ENCODE results near the gene VAX1. TPM values are rescaled to one million over a fixed set of nuclear protein-coding genes. Genes with fewer than 3 reads are reported as not detected.
A peak's percentile ranks its signal among the peaks of the same experiment; 100 is the strongest.
"Not testable (repeated sequence)": the region's sequence is repeated elsewhere in the genome, so short reads cannot be mapped to it uniquely, and the experiment has no call there.

The VAX1 gene
- polyA plus RNA-seq, 1 experiment, result not detected

GRCh38 chr10:117131376-117132327 is 6.4 kb downstream of the VAX1 start:
- POLR2A ChIA-PET, result no interaction called here
- H3K27me3 ChIP-seq (ENCODE audit: control insufficient read depth, insufficient read depth, low read length), result peaks cover 72% of the 10 kb centered on the region
- TF ChIP-seq, protein P1, sequence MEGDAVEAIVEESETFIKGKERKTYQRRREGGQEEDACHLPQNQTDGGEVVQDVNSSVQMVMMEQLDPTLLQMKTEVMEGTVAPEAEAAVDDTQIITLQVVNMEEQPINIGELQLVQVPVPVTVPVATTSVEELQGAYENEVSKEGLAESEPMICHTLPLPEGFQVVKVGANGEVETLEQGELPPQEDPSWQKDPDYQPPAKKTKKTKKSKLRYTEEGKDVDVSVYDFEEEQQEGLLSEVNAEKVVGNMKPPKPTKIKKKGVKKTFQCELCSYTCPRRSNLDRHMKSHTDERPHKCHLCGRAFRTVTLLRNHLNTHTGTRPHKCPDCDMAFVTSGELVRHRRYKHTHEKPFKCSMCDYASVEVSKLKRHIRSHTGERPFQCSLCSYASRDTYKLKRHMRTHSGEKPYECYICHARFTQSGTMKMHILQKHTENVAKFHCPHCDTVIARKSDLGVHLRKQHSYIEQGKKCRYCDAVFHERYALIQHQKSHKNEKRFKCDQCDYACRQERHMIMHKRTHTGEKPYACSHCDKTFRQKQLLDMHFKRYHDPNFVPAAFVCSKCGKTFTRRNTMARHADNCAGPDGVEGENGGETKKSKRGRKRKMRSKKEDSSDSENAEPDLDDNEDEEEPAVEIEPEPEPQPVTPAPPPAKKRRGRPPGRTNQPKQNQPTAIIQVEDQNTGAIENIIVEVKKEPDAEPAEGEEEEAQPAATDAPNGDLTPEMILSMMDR (IDR thresholded peaks at IDR 0.05; ENCODE audit: low read depth, low read length), result no peak
- DNase-seq (ENCODE audit: low read depth, low spot score), result no peak
- H3K4me3 ChIP-seq (ENCODE audit: low read depth, low read length), result peak overlapping the region; percentile 2; the same call in 1 of the 2 replicates
- H3K27ac ChIP-seq (ENCODE audit: low read depth, low read length), result no peak overlapping the region
- CTCF ChIA-PET, result interaction anchor here (1.1 to 1.8 kb wide), 2 partner anchors 43 to 85 kb away, joined by 3 to 6 read pairs; no protein-coding TSS in a partner anchor
- H3K9me3 ChIP-seq (ENCODE audit: control insufficient read depth, insufficient read depth, low read length), result peaks cover 14% of the 10 kb centered on the region

DNA sequence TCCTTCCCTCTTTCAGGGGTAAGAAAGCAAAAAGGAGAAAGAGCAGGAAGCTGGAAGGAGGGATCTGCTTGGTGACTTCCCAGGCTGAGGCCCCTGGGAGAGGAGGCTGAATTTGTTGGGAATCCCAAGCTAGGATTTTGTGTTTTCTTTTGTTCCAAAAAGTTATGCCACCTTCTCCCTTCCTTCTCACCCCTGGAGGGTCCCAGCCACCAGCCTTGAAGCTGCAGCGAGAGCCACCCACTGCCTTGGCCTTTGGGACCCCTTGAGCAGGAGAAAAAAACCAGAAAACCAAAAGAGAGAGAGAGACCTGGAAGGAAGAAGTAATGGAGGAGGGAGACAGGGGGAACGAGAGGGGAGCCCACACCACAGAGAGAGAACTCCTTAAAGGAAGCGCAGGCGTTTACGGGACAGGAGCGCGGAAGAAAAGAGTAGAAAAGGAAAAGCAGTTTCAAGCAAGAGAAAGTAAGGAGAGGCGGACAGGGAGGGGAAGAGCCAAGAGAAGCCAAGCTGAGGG is 7.2 kb downstream of the VAX1 start:
- ChIA-PET CTCF (interaction anchor here (0.6 to 1.8 kb wide), 3 partner anchors 14 to 86 kb away, joined by 3 to 6 read pairs (median 3); no protein-coding TSS in a partner anchor), POLR2A (no interaction called here)
- peaks cover 64% of the 10 kb centered on the region for H3K27me3 ChIP-seq (ENCODE audit: control insufficient read depth, insufficient read depth, low read length)
- peaks cover 9% of the 10 kb centered on the region for H3K9me3 ChIP-seq (ENCODE audit: control insufficient read depth, insufficient read depth, low read length)
- H3K4me3 ChIP-seq (ENCODE audit: low read depth, low read length), result no peak overlapping the region
- TF ChIP-seq, protein P1 (IDR thresholded peaks at IDR 0.05; ENCODE audit: low read depth, low read length), result no peak
- no peak overlapping the region for H3K27ac ChIP-seq (ENCODE audit: low read depth, low read length)
- DNase-seq (ENCODE audit: low read depth, low spot score), result no peak

DNA sequence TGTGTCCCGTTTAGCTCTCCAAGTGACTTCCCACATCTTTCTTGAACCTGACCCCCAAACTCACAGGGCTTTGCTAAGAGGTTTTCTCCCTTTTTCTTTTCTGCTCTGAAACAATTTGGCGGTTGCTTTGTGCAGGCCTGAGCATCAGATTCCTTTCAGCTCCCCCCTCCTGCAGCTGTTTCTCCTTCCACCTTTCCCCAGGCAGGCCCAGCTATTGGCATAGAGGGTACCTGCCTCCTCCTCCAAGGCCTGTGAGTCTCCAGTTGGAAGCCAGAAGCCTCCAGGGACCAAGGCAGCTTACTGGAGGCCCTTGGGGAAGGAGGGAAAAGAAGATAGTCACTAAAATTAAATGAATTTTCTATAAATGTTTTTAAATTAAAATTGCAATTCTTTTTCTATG is 7.7 kb downstream of the VAX1 start:
- CTCF ChIA-PET, result interaction anchor here (0.6 to 1.8 kb wide), 2 partner anchors 15 to 44 kb away, joined by 3 to 6 read pairs; no protein-coding TSS in a partner anchor
- Histone ChIP-seq H3K27me3 (ENCODE audit: control insufficient read depth, insufficient read depth, low read length) (peaks cover 62% of the 10 kb centered on the region), H3K27ac (ENCODE audit: low read depth, low read length) (no peak overlapping the region), H3K9me3 (ENCODE audit: control insufficient read depth, insufficient read depth, low read length) (peaks cover 9% of the 10 kb centered on the region), H3K4me3 (ENCODE audit: low read depth, low read length) (no peak overlapping the region)
- TF ChIP-seq, protein P1 (IDR thresholded peaks at IDR 0.05; ENCODE audit: low read depth, low read length), result no peak
- DNase-seq (ENCODE audit: low read depth, low spot score), result no peak
- POLR2A ChIA-PET, result no interaction called here

- CTCF ChIA-PET; H3K4me3 ChIP-seq (ENCODE audit: low read depth, low read length); DNase-seq (ENCODE audit: low read depth, low spot score); POLR2A ChIA-PET; H3K9me3 ChIP-seq (ENCODE audit: control insufficient read depth, insufficient read depth, low read length); H3K27ac ChIP-seq (ENCODE audit: low read depth, low read length): not testable (repeated sequence)
- peaks cover 35% of the 10 kb centered on the region for H3K27me3 ChIP-seq (ENCODE audit: control insufficient read depth, insufficient read depth, low read length)
Observed at GRCh38 chr10:117126645-117127044, 11.4 kb downstream of the VAX1 start.

DNA sequence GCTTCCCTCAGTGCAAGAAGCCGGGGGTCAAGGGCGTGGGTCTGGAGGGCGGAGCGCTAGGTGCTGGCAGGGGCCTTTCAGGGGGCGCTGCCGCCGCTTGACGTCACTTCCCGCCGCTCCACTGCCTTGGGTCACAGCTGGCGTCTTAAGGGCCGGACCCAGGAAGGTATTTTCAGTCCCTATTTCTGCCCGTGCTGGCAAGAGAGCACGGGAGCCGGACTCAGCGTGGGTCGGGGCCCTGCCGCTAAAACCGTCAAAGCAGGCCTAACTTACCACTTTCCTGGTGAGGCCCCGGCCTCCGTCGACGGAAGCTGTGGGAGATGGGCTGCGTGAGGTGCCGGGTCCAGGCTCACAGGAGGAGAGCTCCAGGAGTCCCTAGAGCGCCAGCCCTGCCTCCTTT is 12.0 kb downstream of the VAX1 start:
- no peaks in the 10 kb centered on the region; the same call in 1 of the 2 replicates for H3K9me3 ChIP-seq (ENCODE audit: control insufficient read depth, insufficient read depth, low read length)
- no peak overlapping the region for H3K4me3 ChIP-seq (ENCODE audit: low read depth, low read length)
- no peak overlapping the region for H3K27ac ChIP-seq (ENCODE audit: low read depth, low read length)
- ChIA-PET CTCF (no interaction called here), POLR2A (no interaction called here)
- TF ChIP-seq, protein P1 (IDR thresholded peaks at IDR 0.05; ENCODE audit: low read depth, low read length), result no peak
- H3K27me3 ChIP-seq (ENCODE audit: control insufficient read depth, insufficient read depth, low read length), result peaks cover 29% of the 10 kb centered on the region
- DNase-seq (ENCODE audit: low read depth, low spot score), result no peak
